BE2C (cell line): Measurements from ENCODE around the gene NANOS3.

ENCODE experiments used
- DNase-seq: peaks from one replicate; pipeline ENCODE4 v3.0.0-alpha.2; 2020
- H3K27me3 ChIP-seq: fragments of 250-450 bp; sonication (Bioruptor Pico); 2 replicates; pipeline ENCODE4 v1.5.1; 2020; ENCODE audit warnings: mild to moderate bottlenecking
- H3K36me3 ChIP-seq: fragments of 250-450 bp; sonication (Bioruptor Pico); 2 replicates; pipeline ENCODE4 v1.5.1; 2020; ENCODE audit warnings: mild to moderate bottlenecking
- H3K4me1 ChIP-seq: fragments of 250-450 bp; sonication (Bioruptor Pico); 2 replicates; pipeline ENCODE4 v1.5.1; 2020
- H3K4me3 ChIP-seq: 2 replicates; pipeline ENCODE4 v1.5.1; 2011; ENCODE audit warnings: low read depth, low read length
- H3K9me3 ChIP-seq: fragments of 250-450 bp; sonication (Bioruptor Pico); 2 replicates; pipeline ENCODE4 v1.5.1; 2020
- TF ChIP-seq, protein P1 (sequence below): IDR thresholded peaks from 2 replicates; pipeline ENCODE4 v1.5.1; 2012; ENCODE audit warnings: mild to moderate bottlenecking, low read depth, low read length

The NANOS3 gene

DNA sequence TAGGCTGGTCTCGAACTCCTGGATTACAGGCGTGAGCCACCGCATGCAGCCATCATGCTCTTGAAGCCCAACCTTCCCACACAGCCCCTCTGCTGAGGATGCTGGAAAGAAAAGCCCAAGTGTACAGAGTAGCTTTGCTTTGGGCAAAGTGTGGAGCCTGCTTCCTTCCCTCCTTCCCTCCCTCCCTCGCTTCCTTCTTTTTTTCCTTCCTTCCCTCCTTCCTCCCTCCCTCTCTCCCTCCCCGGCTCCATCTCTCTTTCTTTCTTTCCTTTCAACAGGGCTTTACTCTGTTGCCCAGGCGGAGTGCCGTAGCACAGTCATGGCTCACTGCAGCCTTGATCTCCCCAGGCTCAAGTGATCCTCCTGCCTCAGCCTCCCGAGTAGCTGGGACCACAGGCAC, 31.7 kb downstream of the NANOS3 start:
- Histone ChIP-seq H3K36me3 (peaks cover 9% of the 10 kb centered on the region), H3K4me1 (no peaks in the 10 kb centered on the region), H3K4me3 (no peak overlapping the region), H3K9me3 (no peaks in the 10 kb centered on the region), H3K27me3 (no peaks in the 10 kb centered on the region)
- TF ChIP-seq, protein P1, sequence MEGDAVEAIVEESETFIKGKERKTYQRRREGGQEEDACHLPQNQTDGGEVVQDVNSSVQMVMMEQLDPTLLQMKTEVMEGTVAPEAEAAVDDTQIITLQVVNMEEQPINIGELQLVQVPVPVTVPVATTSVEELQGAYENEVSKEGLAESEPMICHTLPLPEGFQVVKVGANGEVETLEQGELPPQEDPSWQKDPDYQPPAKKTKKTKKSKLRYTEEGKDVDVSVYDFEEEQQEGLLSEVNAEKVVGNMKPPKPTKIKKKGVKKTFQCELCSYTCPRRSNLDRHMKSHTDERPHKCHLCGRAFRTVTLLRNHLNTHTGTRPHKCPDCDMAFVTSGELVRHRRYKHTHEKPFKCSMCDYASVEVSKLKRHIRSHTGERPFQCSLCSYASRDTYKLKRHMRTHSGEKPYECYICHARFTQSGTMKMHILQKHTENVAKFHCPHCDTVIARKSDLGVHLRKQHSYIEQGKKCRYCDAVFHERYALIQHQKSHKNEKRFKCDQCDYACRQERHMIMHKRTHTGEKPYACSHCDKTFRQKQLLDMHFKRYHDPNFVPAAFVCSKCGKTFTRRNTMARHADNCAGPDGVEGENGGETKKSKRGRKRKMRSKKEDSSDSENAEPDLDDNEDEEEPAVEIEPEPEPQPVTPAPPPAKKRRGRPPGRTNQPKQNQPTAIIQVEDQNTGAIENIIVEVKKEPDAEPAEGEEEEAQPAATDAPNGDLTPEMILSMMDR: no peak
- no peak for DNase-seq

DNA sequence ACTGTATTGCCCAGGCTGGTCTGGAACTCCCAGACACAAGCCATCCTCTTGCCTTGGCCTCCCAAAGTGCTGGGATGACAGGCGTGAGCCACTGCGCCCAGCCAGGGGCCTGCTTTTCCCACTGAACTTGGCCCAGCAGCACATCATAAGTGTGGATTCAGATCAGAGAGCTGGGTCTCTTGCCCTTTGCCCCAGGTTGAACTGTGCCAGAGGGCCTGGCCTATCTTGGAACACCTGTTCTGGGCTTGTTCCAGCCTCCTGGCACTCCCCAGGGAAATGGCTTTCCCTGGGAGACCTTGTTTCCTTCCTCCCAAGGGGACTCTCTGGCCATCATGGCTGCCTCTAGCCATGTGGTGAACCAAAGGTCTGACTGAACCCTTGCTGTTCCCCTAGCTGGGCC, 32.5 kb downstream of the NANOS3 start:
- peaks cover 9% of the 10 kb centered on the region for H3K36me3 ChIP-seq
- no peak for DNase-seq
- no peak overlapping the region for H3K4me3 ChIP-seq
- no peaks in the 10 kb centered on the region for H3K9me3 ChIP-seq
- H3K27me3 ChIP-seq: no peaks in the 10 kb centered on the region
- H3K4me1 ChIP-seq: no peaks in the 10 kb centered on the region
- TF ChIP-seq, protein P1: no peak

DNA sequence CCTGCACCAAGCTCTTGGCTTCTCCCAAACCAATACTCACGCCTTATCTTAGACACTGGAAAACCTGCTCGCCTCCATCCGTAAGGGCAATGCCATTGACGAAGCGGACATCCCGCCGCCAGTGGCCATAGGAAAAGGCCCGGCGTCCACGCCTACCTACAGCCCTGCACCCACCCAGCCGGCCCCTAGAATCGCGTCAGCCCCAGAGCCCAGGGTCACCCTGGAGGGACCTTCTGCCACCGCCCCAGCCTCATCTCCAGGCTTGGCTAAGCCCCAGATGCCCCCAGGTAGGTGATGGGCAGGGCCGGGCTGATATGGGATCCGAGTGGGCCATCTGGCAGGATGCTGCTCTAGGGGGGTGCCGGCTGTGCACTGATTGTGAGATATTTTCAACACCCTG, 36.4 kb downstream of the NANOS3 start:
- Histone ChIP-seq H3K27me3 (no peaks in the 10 kb centered on the region), H3K9me3 (no peaks in the 10 kb centered on the region), H3K36me3 (peaks cover 16% of the 10 kb centered on the region), H3K4me1 (no peaks in the 10 kb centered on the region), H3K4me3 (no peak overlapping the region)
- TF ChIP-seq, protein P1: no peak
- no peak for DNase-seq

DNA sequence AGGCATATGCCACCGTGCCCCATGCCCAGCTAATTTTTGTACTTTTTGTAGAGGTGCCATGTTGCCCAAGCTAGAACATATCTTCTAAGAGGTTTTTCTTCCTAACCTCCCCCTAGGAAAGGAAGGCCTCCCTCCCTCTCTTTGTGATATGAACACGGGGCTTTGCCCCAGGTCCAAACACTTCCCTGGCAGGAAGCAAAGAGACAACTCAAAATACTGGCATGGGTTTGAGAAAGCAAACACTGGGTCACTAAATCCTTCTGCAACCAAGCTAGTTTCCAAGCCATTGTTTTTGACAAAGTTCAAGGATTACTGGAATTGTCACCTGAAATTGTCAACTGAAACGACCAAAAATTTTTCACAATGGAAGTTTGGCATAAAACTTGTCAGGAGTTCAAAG, 37.8 kb downstream of the NANOS3 start:
- DNase-seq: no peak
- no peaks in the 10 kb centered on the region for H3K4me1 ChIP-seq
- peaks cover 16% of the 10 kb centered on the region for H3K36me3 ChIP-seq
- H3K9me3 ChIP-seq: no peaks in the 10 kb centered on the region
- H3K4me3 ChIP-seq: no peak overlapping the region
- TF ChIP-seq, protein P1: no peak
- H3K27me3 ChIP-seq: no peaks in the 10 kb centered on the region

DNA sequence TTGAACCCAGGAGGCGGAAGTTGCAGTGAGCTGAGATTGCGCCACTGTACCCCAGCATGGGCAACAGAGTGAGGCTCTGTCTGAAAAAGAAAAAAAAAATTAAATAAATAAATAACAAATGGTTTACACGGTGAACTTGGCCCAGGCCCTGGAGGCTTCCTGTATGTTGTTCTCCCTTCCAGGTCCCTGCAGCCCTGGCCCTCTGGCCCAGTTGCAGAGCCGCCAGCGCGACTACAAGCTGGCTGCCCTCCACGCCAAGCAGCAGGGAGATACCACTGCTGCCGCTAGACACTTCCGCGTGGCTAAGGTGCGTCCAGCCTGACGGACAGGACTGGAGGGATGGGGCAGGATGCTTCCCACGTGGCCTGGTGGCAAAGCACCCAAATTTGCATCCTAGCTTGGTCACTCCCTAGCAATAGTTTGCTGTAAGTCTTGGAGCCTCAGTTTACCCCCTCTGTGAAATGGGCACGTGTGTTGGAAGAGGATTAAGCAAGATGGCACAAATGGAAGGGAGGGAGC, 41.0 kb downstream of the NANOS3 start:
- H3K4me3 ChIP-seq: no peak overlapping the region
- 0 out of 2 replicates have a peak, but pooled peaks cover 4% of the 10 kb centered on the region for H3K9me3 ChIP-seq
- H3K4me1 ChIP-seq: no peaks in the 10 kb centered on the region
- no peaks in the 10 kb centered on the region for H3K27me3 ChIP-seq
- TF ChIP-seq, protein P1: no peak
- H3K36me3 ChIP-seq: peaks cover 21% of the 10 kb centered on the region
- DNase-seq: no peak

DNA sequence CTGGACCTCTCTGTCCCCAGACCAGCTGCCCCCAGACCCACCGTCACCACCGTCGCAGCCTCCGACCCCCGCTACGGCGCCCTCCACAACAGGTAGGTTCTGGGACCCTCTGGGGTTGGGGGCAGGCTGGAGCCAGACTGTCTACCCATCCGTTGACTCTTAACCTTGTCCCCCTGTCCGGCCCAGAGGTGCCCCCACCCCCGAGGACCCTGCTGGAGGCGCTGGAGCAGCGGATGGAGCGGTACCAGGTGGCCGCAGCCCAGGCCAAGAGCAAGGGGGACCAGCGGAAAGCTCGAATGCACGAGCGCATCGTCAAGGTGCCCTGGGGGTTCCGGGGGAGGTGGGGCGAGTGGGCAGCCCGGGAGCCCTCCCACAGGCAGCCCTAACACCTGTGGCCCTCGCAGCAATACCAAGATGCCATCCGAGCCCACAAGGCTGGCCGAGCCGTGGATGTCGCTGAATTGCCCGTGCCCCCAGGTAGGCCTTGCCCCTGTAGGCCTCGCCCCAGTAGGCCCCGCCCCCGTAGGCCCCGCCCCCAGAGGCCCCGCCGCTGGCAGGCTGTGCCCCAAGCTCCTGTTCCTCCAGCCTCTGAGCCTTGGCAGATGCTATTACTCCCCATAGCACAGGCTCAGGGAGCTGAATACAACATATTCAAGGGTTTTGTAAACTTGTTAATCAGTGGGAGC, 41.9 kb downstream of the NANOS3 start:
- H3K4me3 ChIP-seq: no peak overlapping the region
- no peak for DNase-seq
- H3K27me3 ChIP-seq: no peaks in the 10 kb centered on the region
- H3K9me3 ChIP-seq: 0 out of 2 replicates have a peak, but pooled peaks cover 4% of the 10 kb centered on the region
- no peaks in the 10 kb centered on the region for H3K4me1 ChIP-seq
- TF ChIP-seq, protein P1: no peak
- peaks cover 17% of the 10 kb centered on the region for H3K36me3 ChIP-seq
